HG03378 (cell line): ENCODE measurements around the gene TPP2.

Experiments used
- ATAC-seq: cut with Tn5 transposase; IDR thresholded peaks from one replicate; pipeline ENCODE4 v1.9.1; 2021; ENCODE audit warnings: mild to moderate bottlenecking, moderate library complexity; ENCODE audit not compliant: unreplicated experiment

TPP2 gene

DNA sequence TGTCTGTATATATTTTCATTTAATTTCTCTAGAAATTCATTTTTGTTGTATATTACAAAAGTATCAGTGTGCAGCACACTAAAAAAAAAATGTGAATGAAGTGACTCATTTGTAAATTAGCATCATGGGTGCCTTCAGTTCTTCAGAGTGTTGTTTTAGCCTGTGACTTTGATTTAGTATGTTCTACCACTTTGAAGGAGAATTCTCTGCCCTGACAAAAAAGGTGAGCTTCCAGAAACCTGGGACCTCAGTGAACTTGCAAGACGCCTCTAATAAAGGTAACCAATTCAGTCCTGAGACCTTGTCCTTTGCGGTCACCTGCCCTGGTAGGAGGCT, 95.7 kb downstream of the TPP2 start:
- ATAC-seq, result no peak

DNA sequence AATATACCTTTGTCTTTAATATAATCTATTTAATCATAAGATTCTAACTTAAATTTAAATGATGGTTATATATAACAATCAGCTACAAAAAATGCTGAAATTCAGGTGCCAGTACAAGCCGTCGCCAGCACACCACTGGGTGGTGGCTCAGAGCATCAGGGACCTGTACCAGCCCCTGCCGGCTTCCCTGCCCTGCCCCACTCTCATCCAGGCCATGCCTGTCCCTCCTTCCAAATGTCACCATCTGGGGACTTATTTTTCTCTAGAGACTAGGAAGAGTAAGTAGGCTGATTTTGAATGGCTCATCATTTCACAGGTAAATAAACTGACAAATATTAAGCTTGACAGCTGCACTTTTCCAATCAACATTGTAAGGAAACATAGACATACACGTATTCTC, 96.5 kb downstream of the TPP2 start:
- no peak for ATAC-seq

- no peak for ATAC-seq
These were observed 97.0 kb downstream of the TPP2 start for GRCh38 chr13:102693776-102694175.

DNA sequence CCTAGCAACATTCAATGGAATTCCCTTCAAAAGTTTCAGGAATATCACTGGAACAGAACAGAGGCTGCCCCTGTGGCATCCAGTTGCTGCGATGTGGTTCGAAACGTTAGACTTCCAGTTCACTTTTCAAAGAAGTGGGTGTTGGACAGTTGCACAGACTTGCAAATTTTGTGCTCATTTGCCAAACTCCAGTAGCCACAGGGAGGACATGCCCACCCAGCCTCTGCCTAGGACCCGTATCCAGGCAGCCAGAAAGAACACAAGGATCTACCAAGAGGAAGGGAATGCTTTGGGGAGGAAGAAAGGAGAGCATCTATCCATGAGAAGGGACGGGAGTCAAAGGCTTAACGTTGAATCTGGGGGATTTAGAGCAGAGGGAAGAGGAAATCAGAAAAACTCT, 98.2 kb downstream of the TPP2 start, which contains the start of gene METTL21C:
TSS of gene METTL21C (minus strand) at position 108 of the 400 bp plus-strand sequence. CDS start 546 bp downstream, outside the sequence.
- ATAC-seq, result no peak

DNA sequence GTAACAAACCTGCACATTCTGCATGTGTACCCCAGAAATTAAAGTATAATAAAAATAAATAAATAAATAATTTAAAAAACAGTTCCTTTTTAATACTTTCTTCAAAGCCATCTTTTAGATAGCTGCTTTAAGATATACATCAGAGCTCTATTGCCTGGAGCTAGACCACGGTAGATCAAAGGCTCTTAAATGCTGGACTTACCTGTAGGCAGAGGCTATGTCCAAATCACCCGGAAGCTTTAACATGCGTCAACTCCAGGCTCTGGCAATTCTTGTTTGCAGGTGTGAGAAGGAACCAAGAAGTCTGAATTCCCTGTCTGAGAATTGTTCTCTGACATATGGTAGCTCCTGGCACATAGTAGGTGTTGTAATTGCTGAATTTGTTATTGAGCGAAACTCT, 99.7 kb downstream of the TPP2 start:
- no peak for ATAC-seq

GRCh38 chr13:102697264-102697663, 100.5 kb downstream of the TPP2 start:
- no peak for ATAC-seq

DNA sequence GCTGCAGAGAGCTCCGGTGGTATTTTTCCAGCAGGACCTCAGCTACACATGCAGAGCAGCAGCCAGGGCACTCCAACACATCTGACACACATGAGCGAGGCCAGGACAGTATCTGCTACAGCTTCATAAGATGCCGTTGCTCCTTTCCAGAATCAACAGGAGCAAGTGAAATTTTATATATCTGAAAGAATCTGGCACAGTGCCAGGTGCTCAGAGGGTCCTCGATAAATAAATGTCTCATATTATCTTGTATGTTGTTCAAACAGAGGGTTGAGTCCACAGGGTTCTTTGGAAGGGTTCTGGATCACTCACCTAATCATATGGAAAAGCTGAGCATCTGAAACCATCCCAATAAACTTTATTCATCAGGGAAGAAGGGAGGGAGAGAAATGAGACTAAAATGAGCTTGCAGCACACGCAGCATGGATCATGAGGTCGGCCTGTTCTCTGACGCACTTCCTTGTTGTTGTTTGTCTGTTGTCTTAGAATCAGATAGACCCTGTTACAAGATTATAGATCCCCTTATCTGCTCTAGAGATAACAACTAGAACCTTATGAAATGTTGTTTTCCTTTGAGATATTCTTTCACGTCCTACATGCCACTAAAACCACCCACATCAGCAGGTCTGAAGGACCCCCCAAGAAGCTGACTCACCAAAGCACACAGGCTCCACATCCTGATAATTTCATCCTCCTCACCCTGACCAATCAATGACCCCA, 101.3 kb downstream of the TPP2 start:
- ATAC-seq, result no peak

DNA sequence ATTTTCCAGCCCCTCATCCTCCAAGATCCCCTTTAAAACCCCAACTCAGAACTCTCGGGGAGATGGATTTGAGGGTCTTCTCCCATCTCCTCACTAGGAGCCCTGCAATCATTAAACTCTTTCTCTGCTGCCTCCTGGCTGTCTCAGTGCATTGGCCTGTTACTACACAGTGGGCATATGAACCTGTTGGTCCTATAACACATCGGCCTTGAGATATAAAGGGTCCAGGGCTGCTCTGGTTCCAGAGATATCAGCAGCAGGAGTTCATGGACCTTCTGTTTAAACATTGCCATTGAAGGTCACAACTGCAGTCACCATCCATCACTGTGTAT, 101.8 kb downstream of the TPP2 start:
- ATAC-seq, result no peak

DNA sequence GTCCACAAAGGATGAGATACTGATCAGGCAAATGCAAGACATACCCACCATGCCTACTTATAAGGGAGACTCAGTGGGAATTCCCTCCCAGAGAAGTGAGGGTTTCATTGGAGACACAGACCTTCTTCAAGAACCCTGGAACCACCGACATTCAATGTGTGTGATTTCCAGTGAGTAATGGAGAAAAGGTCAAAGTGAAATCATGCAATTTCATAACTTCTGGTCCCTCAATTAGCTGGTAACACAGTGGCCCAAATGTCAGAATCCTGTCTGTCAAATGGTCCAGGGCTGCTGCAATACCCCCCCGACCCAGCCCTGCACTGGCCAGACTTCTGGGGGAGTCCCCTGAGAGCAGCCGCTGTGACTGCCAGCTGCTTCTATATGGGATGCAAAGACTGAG, 102.7 kb downstream of the TPP2 start:
- ATAC-seq, result no peak

- ATAC-seq, result no peak
These were observed 103.6 kb downstream of the TPP2 start for GRCh38 chr13:102700088-102701031.

- no peak for ATAC-seq
These were observed 104.5 kb downstream of the TPP2 start for GRCh38 chr13:102701331-102701730.

GRCh38 chr13:102702965-102703725, 106.4 kb downstream of the TPP2 start:
- ATAC-seq, result no peak

- ATAC-seq, result no peak
These were observed 106.9 kb downstream of the TPP2 start for GRCh38 chr13:102703726-102704035.

GRCh38 chr13:102704238-102705058, 107.7 kb downstream of the TPP2 start:
- no peak for ATAC-seq

- ATAC-seq, result no peak
These were observed 110.7 kb downstream of the TPP2 start for GRCh38 chr13:102707467-102707866.

DNA sequence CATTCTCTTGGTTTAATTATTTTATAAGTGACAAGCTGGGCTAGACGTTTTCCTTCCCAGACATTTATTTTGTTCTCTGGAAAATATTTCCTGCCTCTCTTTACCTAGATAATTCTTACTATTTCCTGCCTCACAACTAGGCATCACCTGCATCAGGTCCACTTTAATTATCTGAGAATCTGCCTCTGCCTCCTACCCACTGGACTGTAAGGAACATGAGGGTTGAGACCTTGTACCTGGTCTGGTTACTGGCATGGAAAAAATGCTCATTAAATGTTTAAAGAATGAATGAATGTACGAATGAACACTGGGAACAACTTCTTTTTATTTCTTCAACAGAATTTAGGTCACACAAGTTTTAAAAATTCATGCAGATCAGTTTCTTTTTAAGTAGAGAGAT, 111.4 kb downstream of the TPP2 start:
- ATAC-seq, result no peak

GRCh38 chr13:102708991-102709390, 112.2 kb downstream of the TPP2 start:
- ATAC-seq, result no peak

- no peak for ATAC-seq
These were observed 112.8 kb downstream of the TPP2 start for GRCh38 chr13:102709536-102709935.

- ATAC-seq, result no peak
These were observed 113.5 kb downstream of the TPP2 start for GRCh38 chr13:102710261-102710679.

DNA sequence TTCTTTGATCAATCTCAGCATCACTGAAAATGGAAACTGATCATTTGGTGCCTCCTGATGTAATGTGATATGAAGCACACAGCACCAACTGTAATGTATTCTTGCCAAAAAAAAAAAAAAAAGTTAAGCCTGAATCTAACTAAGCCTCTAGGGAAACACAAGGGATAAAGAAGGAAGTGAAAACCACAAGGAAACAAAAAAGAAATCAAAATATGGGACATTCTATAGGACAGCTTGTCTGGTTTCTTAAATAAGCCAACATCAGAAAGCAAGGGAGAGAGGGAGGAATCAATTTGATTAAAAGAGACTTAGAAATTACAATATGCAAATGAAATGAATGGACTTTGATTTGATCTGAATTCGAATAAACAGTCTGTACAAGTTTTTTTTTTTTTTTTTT, 118.7 kb downstream of the TPP2 start:
- ATAC-seq, result no peak

DNA sequence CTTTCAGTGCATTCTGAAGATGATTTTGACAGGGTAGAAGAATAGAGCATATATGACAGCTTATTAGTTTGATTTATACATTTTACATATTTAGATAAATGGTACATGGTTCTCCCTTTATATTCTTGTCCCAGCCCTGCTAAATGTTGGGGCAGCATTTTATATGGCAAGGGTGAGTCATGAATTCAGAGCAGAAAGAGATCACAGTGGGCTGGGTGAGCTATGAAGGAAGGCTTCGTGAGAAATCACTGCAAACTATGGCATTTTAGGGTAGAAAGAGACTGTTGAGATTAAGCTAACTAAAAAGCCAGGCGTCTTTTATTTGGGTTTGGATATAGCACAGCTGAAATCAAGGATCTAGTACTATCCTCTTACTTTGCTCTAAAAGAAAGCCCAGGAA, 122.0 kb downstream of the TPP2 start:
- ATAC-seq, result no peak
